BJ (cell line): ENCODE data around the gene MRI1. TPM values are rescaled to one million over a fixed set of nuclear protein-coding genes. Genes with fewer than 3 reads are reported as not detected.
"Not testable (repeated sequence)": the region's sequence is repeated elsewhere in the genome, so short reads cannot be mapped to it uniquely, and the experiment has no call there.

ENCODE experiments used
- CTCF ChIA-PET: fragments of 350-600 bp; formaldehyde crosslinking; extraction: SDS; loops from one replicate; lab custom pipeline; 2021; ENCODE audit warnings: antibody characterized with exemption, inconsistent platforms; lab: Yijun Ruan, JAX
- POLR2A ChIA-PET: fragments of 300-600 bp; sonication (Branson Sonifier 250); formaldehyde crosslinking; extraction: SDS; loops from one replicate; lab custom pipeline; 2021; ENCODE audit warnings: antibody characterized with exemption; lab: Charles Lee
- DNase-seq: peaks from one replicate; pipeline ENCODE4 v3.0.0-alpha.2; 2011; ENCODE audit warnings: low read depth
- H3K27me3 ChIP-seq: 2 replicates; pipeline ENCODE4 v1.6.0; 2011; ENCODE audit warnings: low read length; ENCODE audit not compliant: control insufficient read depth, insufficient read depth
- H3K36me3 ChIP-seq: 2 replicates; pipeline ENCODE4 v1.5.1; 2011; ENCODE audit warnings: low read length; ENCODE audit not compliant: control insufficient read depth, insufficient read depth
- H3K4me3 ChIP-seq: 2 replicates; pipeline ENCODE4 v1.5.1; 2011; ENCODE audit warnings: low read depth, mild to moderate bottlenecking, control low read depth, low read length
- polyA plus RNA-seq: library from polyadenylated mRNA; depleted of rRNA; stranded (reverse); fragments of >200 nt; gene quantifications from 2 replicates; pipeline ENCODE4 v1.2.3, GENCODE V29; 2011
- TF ChIP-seq, protein P1 (sequence below): IDR thresholded peaks from 2 replicates; pipeline ENCODE4 v1.5.1; 2011; ENCODE audit warnings: low read depth, mild to moderate bottlenecking, control low read depth, inconsistent platforms, low read length, moderate library complexity; ENCODE audit not compliant: insufficient read depth

The MRI1 gene
- polyA plus RNA-seq, 1 experiment = 42.1 TPM

DNA sequence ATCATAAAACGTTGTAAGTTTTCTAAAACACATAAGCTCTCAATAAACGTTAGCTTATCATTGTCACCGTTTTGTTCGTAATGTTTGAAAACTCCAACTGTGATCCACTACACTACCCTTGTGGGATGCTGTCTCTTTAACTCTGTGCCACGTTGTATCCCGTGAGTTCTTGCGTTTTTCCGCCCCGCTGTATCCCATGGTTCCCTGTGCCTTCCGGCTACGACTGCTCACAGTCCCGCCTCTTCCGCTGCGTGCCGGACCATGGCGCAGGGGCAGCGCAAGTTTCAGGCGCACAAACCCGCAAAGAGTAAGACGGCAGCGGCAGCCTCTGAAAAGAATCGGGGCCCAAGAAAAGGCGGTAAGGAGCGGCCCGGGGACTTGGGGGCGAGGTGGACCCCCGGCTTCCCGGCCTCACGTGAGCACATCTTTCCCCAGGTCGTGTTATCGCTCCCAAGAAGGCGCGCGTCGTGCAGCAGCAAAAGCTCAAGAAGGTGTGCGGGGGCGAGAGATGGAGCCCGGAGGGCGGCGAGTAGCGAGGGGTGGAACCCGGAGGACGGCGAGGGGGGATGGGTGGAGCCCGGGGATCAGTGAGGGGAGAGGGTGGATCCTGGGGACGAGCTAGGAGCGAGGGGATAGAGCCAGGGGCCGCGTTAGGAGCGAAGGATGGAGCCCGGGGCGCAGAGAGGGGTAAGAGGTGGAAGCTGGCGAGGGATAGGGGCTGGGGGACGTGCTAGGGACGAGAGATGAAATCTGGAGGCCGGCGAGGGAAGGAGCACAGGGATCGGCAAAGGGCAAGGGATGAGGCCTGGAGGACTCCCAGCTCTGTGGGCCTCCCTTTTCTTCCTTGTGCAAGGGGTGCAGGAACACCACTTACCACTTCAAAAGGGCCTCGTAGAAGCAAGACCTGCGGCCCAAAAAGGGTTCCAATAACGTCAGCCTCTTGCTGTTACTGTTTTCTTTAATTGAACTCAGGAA is 10.2 kb downstream of the MRI1 start, which contains the start of gene C19orf53:
Gene C19orf53, plus strand, starts transcription at position 240 of the 975 bp plus-strand sequence. Its CDS starts 22 bp downstream, at position 262.
- Histone ChIP-seq H3K27me3 (no peaks in the 10 kb centered on the region), H3K4me3 (peak within 1 kb of the TSS; percentile 94), H3K36me3 (peaks cover 24% of the 10 kb centered on the region)
- peak; percentile 73 for DNase-seq
- POLR2A ChIA-PET = interaction anchor here (0.6 to 1.4 kb wide), 2 partner anchors 9 to 13 kb away, joined by 3 read pairs; no protein-coding TSS in a partner anchor
- TF ChIP-seq, protein P1, sequence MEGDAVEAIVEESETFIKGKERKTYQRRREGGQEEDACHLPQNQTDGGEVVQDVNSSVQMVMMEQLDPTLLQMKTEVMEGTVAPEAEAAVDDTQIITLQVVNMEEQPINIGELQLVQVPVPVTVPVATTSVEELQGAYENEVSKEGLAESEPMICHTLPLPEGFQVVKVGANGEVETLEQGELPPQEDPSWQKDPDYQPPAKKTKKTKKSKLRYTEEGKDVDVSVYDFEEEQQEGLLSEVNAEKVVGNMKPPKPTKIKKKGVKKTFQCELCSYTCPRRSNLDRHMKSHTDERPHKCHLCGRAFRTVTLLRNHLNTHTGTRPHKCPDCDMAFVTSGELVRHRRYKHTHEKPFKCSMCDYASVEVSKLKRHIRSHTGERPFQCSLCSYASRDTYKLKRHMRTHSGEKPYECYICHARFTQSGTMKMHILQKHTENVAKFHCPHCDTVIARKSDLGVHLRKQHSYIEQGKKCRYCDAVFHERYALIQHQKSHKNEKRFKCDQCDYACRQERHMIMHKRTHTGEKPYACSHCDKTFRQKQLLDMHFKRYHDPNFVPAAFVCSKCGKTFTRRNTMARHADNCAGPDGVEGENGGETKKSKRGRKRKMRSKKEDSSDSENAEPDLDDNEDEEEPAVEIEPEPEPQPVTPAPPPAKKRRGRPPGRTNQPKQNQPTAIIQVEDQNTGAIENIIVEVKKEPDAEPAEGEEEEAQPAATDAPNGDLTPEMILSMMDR = no peak
- CTCF ChIA-PET = interaction anchor here (0.7 to 1.9 kb wide), 7 partner anchors 10 to 297 kb away, joined by 3 to 6 read pairs (median 3); partner anchors contain the start of genes MISP3 and MRI1

DNA sequence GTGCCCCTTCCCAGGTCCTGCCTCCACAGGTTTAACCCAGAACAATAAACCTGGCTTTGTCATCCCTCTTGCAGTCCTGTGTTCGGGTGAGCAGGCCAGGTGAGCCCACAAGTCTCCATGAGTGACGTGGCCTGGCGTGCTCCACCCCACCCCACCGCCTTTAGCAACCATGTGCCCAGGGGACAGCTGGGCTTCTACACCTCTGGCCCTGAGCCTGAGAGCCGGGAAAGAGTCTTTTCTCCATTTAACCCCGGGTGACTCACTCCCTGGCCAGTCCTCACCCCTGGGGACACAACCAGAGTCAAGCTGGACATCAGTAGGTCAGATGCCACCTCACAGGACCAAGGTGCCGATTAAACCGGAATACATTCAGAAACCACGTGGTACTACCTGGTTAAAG is 14.1 kb downstream of the MRI1 start:
- ChIA-PET POLR2A (no interaction called here), CTCF (no interaction called here)
- DNase-seq = no peak
- TF ChIP-seq, protein P1 = no peak
- no peaks in the 10 kb centered on the region for H3K27me3 ChIP-seq
- no peak overlapping the region for H3K4me3 ChIP-seq
- H3K36me3 ChIP-seq = peaks cover 16% of the 10 kb centered on the region

DNA sequence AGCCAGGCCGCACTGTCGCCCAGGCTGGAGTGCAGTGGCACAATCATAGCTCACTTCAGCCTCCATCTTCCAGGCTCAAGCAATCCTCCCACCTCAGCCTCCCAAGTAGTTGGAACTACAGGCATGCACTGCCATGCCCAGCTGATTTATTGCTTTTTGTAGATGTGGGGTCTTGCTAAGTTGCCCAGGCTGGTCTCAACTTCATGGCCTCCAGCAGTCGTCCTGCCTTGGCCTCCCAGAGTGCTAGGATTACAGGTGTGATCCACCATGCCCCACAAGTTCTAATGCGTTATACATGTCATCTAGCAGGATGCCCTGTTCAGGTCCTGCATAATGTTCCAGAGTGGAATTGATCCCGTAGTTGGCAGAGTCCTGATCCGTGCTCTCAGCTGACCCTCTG is 14.5 kb downstream of the MRI1 start:
- Histone ChIP-seq H3K4me3 (no peak overlapping the region), H3K36me3 (peaks cover 16% of the 10 kb centered on the region), H3K27me3 (no peaks in the 10 kb centered on the region)
- POLR2A ChIA-PET = no interaction called here
- DNase-seq = no peak
- CTCF ChIA-PET = no interaction called here
- TF ChIP-seq, protein P1 = no peak

DNA sequence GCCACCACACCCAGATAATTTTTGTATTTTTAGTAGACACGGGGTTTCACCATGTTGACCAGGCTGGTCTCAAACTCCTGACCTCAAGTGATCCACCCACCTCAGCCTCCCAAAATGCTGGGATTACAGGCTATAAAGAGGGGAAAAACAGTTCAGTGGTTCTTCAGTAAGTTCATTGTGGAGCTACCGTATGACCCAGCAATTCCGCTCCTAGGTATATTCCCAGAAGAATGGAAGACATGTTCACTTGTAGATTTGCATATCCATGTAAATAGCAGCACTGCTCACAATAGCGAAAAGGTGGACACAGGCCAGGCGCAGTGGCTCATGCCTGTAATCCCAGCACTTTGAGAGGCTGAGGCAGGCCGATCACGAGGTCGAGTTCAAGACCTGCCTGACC is 15.5 kb downstream of the MRI1 start:
- H3K4me3 ChIP-seq, H3K27me3 ChIP-seq, CTCF ChIA-PET, DNase-seq, POLR2A ChIA-PET: not testable (repeated sequence)
- peaks cover 16% of the 10 kb centered on the region for H3K36me3 ChIP-seq

DNA sequence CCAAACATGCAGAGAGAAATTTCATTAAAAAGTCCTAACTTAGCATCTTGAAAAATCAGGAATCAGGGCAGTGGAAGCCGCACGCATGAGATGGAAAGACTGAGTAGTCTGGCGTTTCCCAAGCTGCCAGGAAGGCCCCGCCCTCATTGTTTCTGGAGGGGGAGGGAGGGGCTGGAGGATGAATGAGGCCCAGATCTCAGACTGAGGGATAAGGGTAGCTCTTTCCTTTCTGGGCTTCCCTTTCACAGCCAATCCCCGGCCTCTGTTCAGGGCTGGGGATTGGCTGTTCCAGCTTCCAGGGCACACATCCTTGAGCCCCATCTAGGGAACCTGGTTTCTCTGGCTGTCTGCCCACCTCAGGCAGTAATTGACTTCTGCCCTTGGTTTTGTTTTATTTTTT is 17.2 kb downstream of the MRI1 start:
- CTCF ChIA-PET = interaction anchor here (6.0 kb wide), 1 partner anchor 81 kb away, joined by 61 read pairs; no protein-coding TSS in a partner anchor
- TF ChIP-seq, protein P1 = no peak
- no peaks in the 10 kb centered on the region for H3K27me3 ChIP-seq
- no peak overlapping the region for H3K4me3 ChIP-seq
- POLR2A ChIA-PET = interaction anchor here (0.6 to 0.8 kb wide), 4 partner anchors 20 to 65 kb away, joined by 3 to 4 read pairs (median 3); a partner anchor contains a TSS
- peaks cover 16% of the 10 kb centered on the region for H3K36me3 ChIP-seq
- peak; percentile 77 for DNase-seq
